ENCODE measurements around the gene FCRL3. TPM values are rescaled to one million over a fixed set of nuclear protein-coding genes. Genes with fewer than 3 reads are reported as not detected.

Gene FCRL3
- total RNA-seq, 1 experiment from 2014 or later = not detected

GRCh38 chr1:157734321-157734720 is 33.8 kb upstream of the FCRL3 start:
- Histone ChIP-seq H3K36me3 (ENCODE audit: low read depth, low read length) (no peaks in the 10 kb centered on the region), H3K9me3 (ENCODE audit: low read length) (no peaks in the 10 kb centered on the region), H3K79me2 (ENCODE audit: low read length) (no peaks in the 10 kb centered on the region), H3F3A (ENCODE audit: low read length, unreplicated experiment) (no peaks in the 10 kb centered on the region), H3K4me1 (ENCODE audit: insufficient read depth, low read length) (no peaks in the 10 kb centered on the region), H3K27ac (ENCODE audit: low read length) (no peak overlapping the region), H3K4me2 (ENCODE audit: low read length) (no peak overlapping the region), H3K27me3 (ENCODE audit: low read length) (no peaks in the 10 kb centered on the region), H3K9me2 (replicated peaks; ENCODE audit: low read length) (no peaks in the 10 kb centered on the region), H3K4me3 (ENCODE audit: low read length) (no peak overlapping the region), H4K20me1 (ENCODE audit: low read length) (no peaks in the 10 kb centered on the region), H2AFZ (ENCODE audit: low read length) (no peak overlapping the region), H3K9ac (ENCODE audit: low read length) (no peak overlapping the region)
- CTCF ChIA-PET = no interaction called here
- no TSS peak for BruUV-seq (replicated peaks)
- ATAC-seq (no peak), DNase-seq (no peak)
- TF ChIP-seq CTCF (conservative IDR thresholded peaks at IDR 0.05; ENCODE audit: low read depth, low read length) = no peak
- no peak for TF ChIP-seq EZH2 (IDR thresholded peaks at IDR 0.05; ENCODE audit: low read length, unreplicated experiment)
- TF ChIP-seq EZH2phosphoT487 (IDR thresholded peaks at IDR 0.05; ENCODE audit: borderline replicate concordance, low read length) = no peak
- intact Hi-C loops (cut with micrococcal nuclease) = no loop called here
- POLR2A ChIA-PET (ENCODE audit: unreplicated experiment) = no interaction called here

- Histone ChIP-seq H3K9me2 (replicated peaks; ENCODE audit: low read length) (no peaks in the 10 kb centered on the region), H3K9ac (ENCODE audit: low read length) (no peak overlapping the region), H3K4me2 (ENCODE audit: low read length) (no peak overlapping the region), H2AFZ (ENCODE audit: low read length) (no peak overlapping the region), H3F3A (ENCODE audit: low read length, unreplicated experiment) (no peaks in the 10 kb centered on the region), H3K4me3 (ENCODE audit: low read length) (no peak overlapping the region), H4K20me1 (ENCODE audit: low read length) (no peaks in the 10 kb centered on the region), H3K9me3 (ENCODE audit: low read length) (no peaks in the 10 kb centered on the region), H3K27me3 (ENCODE audit: low read length) (no peaks in the 10 kb centered on the region), H3K36me3 (ENCODE audit: low read depth, low read length) (no peaks in the 10 kb centered on the region), H3K4me1 (ENCODE audit: insufficient read depth, low read length) (no peaks in the 10 kb centered on the region), H3K79me2 (ENCODE audit: low read length) (no peaks in the 10 kb centered on the region), H3K27ac (ENCODE audit: low read length) (no peak overlapping the region)
- TF ChIP-seq EZH2 (IDR thresholded peaks at IDR 0.05; ENCODE audit: low read length, unreplicated experiment) (no peak), EZH2phosphoT487 (IDR thresholded peaks at IDR 0.05; ENCODE audit: borderline replicate concordance, low read length) (no peak), CTCF (conservative IDR thresholded peaks at IDR 0.05; ENCODE audit: low read depth, low read length) (no peak)
- intact Hi-C loops (cut with micrococcal nuclease) = no loop called here
- ChIA-PET CTCF (no interaction called here), POLR2A (ENCODE audit: unreplicated experiment) (no interaction called here)
- DNase-seq = no peak
- no peak for ATAC-seq
- BruUV-seq (replicated peaks) = no TSS peak
These were observed 32.2 kb upstream of the FCRL3 start for GRCh38 chr1:157732755-157733154.

- intact Hi-C loops (cut with micrococcal nuclease) = no loop called here
These were observed 24.6 kb upstream of the FCRL3 start for GRCh38 chr1:157725221-157725577.

More at GRCh38 chr1:157725221-157725577, 24.6 kb upstream of the FCRL3 start:
- POLR2A ChIA-PET (ENCODE audit: unreplicated experiment) = no interaction called here
- Histone ChIP-seq H3K9me3 (ENCODE audit: low read length) (peaks cover 10% of the 10 kb centered on the region), H3K4me2 (ENCODE audit: low read length) (no peak overlapping the region), H3K4me1 (ENCODE audit: insufficient read depth, low read length) (no peaks in the 10 kb centered on the region), H3K4me3 (ENCODE audit: low read length) (no peak overlapping the region), H3K79me2 (ENCODE audit: low read length) (no peaks in the 10 kb centered on the region), H3K9ac (ENCODE audit: low read length) (no peak overlapping the region), H3K36me3 (ENCODE audit: low read depth, low read length) (no peaks in the 10 kb centered on the region), H3K27me3 (ENCODE audit: low read length) (peaks cover 9% of the 10 kb centered on the region; the same call in 1 of the 2 replicates), H4K20me1 (ENCODE audit: low read length) (no peaks in the 10 kb centered on the region), H2AFZ (ENCODE audit: low read length) (no peak overlapping the region), H3F3A (ENCODE audit: low read length, unreplicated experiment) (no peaks in the 10 kb centered on the region), H3K9me2 (replicated peaks; ENCODE audit: low read length) (no peaks in the 10 kb centered on the region), H3K27ac (ENCODE audit: low read length) (no peak overlapping the region)
- DNase-seq (no peak), ATAC-seq (no peak)
- CTCF ChIA-PET = no interaction called here
- BruUV-seq (replicated peaks) = no TSS peak
- TF ChIP-seq EZH2phosphoT487 (IDR thresholded peaks at IDR 0.05; ENCODE audit: borderline replicate concordance, low read length) = no peak
- TF ChIP-seq CTCF (conservative IDR thresholded peaks at IDR 0.05; ENCODE audit: low read depth, low read length) = no peak
- TF ChIP-seq EZH2 (IDR thresholded peaks at IDR 0.05; ENCODE audit: low read length, unreplicated experiment) = no peak
